HG02610 (cell line): ENCODE measurements around the gene SPOCK1.

Source experiments
- ATAC-seq: cut with Tn5 transposase; IDR thresholded peaks from one replicate; pipeline ENCODE4 v1.9.1; 2021; ENCODE audit warnings: mild to moderate bottlenecking, moderate library complexity; ENCODE audit not compliant: unreplicated experiment

SPOCK1 gene

DNA sequence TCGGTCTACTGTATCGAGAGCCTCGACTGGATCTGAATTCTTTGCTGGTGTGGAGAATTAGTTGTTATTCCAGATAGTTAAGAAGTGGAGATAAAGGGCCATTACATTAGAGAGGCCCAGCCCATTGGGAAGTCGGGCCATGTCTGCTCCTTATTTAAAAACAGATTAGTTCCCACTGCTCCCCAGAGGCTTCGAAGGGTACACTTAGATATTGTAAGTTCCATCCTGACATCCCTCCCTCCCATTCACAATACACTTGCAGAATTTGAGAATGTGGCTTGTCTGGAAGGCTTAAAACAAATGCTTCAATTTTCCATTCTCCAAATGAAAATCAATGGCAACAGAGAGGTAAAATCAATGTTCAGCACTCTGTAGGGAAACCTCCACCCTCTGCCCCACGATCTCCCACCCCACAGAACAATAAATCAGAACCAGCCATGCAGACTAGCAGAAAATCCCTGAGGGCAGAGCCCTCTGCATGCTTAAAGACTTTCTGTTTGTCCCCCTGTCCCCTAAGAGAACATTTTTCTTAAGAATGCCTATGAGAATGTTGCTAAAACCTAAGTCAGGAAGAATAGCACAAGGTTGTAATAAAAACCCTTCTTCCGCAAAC is 364.1 kb downstream of the SPOCK1 start:
- no peak for ATAC-seq

DNA sequence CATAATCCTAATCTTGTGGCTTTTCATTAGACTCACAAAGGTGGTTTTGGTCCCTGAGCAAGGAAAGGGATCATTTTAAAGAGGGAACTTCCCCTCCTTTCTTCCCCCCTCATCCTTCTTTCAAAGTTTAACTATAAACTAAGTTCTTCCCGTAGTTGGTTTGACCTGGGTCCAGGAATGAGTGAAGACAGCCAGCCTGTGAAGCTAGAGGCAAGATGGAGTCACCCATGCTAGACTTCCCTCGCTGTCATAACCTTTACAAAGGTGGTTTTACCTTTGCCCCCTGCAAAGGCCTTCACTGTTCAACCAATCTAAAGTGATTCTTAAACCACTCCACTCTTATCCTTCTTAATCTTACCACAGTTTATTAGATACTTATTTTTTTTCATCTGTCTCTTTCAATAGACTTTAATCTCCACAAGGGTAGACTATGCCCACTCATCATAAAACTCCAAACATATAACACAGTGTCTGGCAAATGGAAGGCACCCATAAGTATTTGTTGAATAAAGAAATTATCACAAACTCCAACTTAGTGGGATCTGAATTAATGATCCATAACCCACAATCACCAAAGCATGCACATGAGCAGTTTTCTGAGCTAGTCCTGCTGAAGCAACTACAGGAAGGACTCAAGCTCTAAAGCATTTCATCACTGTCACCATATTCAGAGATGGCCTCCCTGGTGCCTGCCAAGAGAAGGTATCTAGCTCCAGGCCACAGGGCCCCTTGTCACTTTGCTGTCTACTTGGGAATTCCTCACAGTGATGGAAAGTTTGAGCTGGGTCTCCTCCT is 369.0 kb downstream of the SPOCK1 start:
- ATAC-seq = no peak

DNA sequence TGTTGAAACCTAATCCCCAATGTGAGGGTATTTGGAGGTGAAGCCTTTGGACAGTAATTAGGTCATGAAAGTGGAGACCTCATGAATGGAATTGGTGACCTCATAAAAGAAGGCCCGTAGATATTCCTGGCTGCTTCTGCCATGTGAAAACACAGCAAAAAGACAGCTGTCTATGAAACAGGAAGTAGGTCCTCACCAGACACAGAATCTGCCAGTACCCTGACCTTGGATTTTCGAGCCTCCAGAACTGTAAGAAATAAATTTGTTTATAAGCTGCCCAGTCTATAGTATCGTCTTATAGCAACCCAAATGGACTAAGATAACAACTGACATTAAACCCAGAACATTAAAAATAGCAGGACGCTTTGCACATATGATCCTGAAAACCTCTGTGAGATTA is 371.1 kb downstream of the SPOCK1 start:
- ATAC-seq = no peak

DNA sequence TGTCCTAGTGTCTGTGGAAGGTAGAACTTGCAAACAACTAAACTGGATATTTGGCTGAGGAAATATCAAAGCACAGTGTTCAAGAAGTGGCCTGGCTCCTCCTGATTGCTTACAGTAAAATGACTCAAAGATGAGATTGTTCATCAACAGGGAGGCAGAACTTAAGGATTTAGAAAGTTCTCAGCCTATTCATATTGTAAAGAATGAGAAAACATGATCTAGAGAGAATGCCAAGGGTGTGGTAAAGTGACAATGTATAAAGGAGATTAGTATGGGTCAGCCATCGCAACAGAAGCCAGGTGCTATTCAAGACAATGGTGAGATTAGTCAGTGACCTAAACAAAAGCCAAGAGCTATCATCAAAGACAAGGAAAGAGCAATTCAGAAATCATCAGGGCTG is 372.3 kb downstream of the SPOCK1 start:
- ATAC-seq = no peak

DNA sequence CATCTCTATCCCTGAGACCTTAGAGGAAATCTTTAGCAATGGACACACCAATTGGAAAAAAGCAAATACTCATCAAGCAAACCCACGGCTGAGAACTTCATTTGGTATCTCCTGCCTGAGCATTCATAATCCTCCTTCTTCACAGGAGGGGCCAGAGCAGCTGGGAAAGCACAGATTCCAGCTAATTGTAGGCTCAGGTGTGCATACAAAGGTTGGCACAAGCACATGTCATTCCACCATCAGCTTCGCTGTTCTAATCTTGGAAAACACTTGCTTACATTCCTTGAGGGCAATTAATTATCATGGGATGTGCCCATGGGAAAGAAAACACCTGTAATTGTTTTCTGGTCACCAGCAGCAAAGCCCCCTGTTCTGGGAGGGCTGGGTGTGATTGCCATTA is 376.6 kb downstream of the SPOCK1 start:
- no peak for ATAC-seq

DNA sequence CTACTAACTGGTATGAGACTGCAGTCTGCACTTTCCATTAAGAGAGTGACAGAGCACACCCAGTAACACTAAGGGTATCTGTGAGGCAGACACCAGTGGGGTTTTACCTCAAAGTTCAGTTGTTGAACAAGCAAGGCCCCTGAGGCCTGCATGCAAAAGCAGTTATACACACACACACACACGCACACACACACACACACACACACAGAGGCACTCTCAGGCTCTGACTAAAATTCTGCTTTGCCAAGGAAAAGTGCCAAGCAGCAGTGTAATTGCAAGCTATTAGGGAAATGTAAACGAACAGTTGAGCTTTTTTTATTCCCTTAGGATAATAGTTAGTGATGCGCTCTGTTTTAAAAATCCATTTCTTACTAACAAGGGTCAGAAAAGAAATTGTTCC is 377.1 kb downstream of the SPOCK1 start:
- no peak for ATAC-seq

DNA sequence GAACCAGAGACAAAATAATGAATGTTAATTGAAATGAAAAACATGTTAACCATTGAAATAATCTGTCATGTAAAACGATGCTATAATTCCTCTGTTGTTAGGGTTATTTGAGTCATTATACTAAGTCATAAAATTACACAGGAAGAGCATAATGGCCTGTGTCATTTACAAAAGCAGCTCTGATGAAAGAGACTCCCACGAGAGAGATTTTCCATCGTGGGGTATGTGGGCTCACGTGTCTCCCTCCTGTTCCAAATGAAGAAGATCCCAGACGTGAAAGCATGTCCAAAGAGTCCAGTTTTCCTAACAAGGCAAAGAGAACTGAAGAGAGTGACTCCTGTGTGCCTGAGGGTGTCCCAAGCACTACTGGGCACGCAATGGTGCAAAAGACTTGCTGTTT is 379.8 kb downstream of the SPOCK1 start:
- ATAC-seq = no peak

DNA sequence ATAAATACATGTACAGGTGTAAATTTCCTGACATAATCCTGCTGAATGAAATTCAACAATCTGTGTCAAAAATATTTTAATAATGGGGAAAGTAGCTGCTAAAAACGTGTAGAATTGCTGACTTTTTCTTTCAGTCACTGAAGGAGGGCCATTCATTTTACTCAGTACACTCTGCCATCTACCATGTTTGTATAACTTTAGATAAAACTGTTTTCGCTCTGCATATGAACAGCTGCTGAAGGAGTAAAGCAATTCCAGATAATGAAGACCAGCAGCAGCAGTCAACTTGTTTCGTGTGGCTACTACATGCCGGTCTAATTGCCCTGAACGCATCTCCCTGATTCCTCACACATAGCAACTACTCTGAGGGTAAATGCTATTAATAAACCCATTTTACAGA is 380.5 kb downstream of the SPOCK1 start:
- ATAC-seq = no peak

DNA sequence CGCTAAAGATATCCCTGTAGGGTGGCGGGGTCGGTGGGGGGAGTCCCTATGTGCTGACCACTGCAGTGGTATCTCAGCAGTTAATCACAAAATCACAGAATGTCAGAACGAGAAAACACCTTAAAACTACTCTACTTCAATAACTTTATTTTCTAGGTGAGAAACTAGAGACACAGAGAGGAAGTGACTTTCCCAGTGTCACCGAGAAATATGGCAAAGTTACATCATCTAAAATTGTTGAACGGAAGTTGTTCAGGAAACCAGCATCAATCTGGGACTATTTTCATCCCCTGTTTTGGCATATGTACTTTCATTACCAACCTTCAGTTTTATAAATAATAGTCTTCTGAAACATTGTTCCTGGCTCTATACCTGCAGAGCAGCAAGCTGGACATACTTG is 384.0 kb downstream of the SPOCK1 start:
- no peak for ATAC-seq

DNA sequence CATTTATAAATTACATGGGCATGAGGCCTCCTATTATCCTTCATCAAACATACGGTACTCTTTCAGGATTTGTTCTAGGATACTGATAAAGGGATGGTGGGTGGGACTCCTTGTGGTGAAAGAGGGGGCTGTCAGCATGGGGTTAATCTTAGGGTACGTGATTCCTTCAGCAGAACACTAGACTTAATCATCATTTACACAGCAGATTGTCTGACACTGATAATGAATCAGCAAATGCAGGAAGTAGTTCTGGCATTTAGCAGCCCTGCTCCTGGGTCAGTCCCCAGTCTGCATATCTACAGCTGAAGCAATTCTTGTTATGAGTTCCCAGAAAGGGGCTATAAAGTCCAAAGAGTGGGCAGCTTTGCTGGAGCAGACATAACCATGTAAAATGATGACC is 384.6 kb downstream of the SPOCK1 start:
- ATAC-seq = no peak

DNA sequence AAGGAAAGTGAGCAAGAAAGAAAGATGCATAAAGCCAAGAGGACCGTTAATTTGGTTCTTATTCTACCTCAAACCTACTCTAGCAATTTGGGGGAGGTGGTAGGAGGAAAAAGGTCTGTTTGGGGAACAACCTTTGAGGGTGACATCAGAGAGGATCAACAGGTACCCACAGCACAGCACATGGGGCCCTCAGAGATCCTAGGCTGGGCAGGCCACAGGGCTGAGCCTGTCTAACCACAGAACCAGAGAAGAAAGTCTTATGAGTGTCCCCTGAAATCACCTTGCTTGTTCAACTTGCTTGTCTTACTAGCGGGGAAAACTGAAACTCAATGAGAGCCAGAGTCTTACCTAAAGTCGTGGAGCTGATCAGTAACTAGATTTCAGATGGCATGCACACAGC is 385.2 kb downstream of the SPOCK1 start:
- no peak for ATAC-seq

DNA sequence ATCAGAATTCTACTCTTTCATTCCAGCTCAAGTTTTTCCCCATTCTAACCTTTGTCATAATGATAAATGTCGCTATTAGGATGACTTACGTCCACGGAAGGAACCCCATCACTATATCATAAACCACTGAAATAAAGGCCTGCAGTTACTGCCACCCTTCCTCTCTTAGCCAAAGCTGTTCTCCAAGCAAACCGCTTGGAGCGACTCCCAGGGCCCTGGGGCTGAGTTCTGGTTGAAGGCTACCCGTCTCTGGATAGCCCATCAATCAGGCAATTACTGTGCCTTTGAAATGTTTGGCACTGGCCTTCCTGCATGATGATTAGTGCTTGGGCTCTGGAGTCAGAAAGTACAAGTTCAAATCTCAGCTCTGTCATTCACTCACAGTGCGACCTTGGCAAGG is 386.0 kb downstream of the SPOCK1 start:
- no peak for ATAC-seq

DNA sequence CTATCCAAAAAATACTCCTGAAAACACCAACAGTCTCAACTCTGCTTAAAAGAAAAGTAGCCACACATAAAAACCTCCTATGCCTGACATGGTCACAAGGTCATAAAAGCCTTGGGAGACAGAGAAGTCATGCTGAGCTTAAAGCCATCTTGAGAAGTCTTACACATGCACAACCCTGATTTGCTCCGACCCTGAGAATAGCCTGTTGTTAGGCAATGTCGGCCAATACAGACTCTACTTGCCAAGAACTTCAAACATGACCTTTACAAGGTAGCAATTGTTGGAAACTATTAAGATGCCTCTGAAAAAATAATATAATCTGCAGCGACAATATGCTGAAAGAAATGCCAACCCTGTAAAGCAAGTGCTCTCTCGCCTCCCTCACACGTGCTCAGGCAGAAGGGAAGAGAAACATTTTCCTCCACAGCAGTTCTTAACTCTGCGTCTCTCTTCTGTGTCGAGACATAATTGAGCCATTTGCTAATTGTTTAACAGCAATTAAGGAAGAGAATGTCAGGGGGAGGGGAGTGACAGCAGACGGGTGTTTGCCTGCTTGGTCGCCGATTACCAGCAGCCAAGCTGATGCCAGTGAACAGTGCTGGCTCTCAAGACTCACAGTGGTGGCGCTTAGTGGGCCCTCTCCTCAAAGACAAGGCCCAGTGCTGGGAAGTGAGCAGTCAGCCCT is 393.6 kb downstream of the SPOCK1 start:
- no peak for ATAC-seq

DNA sequence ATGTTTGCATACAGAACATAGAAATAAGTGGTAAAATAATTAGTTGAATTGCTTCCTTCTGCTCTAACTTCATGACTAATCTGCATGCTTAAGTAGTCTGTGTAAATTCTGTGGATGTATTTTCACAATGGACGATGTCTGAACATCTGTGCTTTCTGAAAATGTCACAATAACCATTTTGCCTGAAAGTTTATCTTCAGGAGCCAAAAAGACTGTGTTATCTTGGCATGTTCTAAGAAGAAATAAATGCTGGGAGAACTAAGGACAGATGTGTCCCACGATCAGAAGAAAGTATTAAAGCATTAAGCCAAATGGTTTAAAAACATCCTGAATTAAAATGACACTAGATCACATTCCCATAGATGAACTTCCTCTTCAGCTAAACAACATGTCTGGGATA is 397.6 kb downstream of the SPOCK1 start:
- ATAC-seq = no peak

DNA sequence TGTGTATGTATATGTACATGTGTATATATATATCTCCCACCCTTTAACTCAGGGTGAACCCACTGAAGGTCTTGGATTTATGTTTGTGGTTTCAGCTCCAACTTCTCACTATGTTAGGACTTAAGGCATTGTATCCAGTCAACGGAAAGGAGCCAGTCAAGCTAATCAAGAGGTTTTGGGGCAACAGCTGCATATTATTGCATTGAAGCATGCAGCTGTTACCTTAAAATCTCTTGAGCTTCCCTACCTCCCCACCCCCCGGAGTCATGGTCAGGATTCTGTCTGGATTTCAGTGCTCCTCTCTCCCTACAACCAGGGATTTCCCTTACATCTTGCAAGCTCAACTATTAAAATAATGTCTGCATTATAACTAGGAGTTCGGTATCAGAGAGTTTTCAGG is 399.5 kb downstream of the SPOCK1 start:
- no peak for ATAC-seq

DNA sequence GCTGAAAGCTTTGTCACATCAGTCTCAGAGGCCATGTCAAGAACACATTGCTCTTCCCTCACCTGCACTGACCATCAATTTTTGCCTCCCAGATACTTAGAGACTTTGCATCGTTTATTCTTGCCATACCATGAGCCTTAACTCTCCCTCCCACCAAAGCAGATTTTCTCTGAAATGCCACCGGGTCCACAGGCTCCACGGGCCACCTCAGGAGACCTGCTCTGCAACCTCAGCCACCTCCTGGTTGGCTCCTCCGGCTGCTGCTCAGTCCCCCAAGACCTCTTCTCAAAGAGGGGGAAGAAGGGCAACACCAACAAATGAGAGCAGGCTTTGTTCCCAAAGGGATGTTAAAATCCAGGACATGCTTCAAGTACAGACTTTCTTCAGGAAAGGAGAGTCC is 400.5 kb downstream of the SPOCK1 start:
- no peak for ATAC-seq

DNA sequence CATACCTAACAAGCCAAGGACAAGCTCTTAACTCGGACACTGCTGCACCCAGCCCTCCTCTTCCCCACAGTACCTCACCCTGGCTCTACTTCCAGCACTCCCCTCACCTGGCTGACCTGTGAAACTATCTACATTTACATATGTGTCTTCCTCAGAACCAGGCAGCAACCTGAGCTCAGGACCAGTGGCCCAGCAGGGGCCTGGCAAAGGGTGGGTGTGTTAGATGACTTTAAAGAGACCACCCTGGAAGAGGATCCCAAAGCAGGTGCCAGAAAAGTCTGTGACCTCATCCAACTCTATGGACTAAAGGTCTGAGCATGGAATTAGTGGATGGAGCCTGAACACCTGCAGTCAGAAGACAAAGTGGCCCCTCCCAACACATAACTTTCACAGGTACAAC is 400.9 kb downstream of the SPOCK1 start:
- ATAC-seq = no peak

DNA sequence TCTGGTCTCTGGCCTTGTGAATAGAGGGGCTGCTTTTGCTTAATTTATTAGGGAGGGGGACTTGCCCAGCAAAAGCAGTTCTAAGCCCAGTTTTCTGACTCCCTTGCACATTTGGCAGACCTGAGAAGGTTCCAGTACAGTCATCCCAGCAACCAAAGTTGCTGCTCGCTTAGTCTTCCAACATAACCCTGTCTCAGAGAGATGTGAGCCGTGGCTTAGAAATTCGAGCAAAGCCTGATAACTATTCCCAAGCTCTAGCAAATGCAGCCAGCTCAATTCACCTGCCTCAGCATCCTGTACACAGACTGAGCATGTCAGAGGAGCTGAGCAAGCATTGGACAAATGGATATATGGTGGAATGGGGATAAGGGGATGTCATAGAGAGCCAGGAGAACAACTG is 401.9 kb downstream of the SPOCK1 start:
- ATAC-seq = no peak

DNA sequence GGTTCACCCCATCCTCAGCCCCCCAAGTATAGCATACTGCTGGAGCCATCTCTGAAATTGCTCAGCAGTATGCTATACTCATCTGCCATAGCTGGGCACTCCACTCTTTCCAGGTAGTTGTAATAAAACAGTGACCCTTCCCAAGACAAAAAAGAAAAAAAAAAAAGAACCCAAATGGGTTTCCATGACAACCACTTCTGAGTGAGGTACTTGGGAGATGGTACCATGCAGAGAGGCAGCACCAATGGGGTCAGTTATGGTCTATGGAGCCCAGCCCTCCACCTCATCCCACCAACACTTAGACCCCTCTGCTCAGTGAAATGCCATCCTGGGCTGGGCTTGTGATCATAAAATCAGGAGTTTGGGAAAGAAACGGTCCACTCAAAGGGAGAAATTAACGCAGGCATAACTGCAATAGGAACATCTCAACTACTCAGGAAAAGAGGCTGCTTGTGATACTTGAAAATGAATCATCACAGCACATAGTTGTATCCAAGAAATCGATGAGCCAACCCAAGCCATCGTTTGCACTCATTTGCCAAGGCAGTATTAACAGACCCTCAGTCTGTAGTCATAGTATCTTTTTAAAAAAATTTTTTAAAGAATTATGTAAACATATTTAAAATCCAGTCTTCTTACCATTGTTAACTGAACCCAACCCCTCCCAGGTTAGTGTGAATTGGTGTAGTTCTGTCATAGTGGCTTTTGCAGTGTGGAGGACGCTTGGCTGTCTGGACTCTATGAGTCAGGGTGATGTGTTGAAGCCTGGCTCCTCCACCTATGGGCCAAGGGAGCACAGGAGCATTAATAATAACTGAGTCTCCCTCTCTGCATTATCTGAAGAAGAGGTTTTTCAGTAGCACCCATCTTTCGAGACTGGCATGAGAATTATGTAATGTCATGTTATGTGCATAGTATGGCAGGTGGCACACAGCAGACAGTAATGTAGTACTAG is 402.7 kb downstream of the SPOCK1 start:
- no peak for ATAC-seq

DNA sequence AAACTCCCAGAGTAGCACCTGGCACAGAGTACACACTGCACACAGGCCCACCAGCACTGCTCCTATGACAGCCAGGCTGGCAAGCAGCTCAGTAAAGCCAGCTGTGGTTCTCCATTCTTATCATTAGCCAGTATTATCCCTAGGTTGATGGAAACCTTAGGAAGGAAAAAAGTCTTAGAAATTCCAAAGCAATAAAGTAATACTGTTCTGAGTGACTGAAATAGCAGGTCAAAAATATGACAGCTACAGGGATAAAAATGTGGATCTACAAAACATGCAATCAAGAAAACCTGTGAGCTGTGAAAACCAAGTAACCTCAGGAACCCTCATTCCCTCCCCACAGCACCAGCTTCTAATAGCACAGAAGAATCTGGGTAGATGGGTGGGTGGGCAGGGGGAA is 403.5 kb downstream of the SPOCK1 start:
- ATAC-seq = no peak

DNA sequence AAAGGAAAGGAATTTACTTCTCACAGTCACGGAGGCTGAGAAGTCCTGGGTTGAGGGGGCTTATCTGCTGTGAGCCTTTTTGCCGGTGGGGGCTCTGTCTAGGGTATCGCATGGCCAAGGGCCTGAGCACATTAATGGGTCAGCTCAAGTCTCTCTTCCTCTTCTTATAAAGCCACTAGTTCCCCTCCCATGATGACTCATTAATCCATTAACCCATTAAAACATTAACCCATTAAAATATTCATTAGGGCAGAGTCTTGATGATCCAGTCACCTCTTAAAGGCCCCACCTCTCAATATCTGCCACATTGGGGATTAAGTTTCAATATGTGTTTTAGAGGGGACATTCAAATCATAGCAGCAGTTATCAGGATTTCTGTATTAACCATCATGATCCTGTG is 406.3 kb downstream of the SPOCK1 start:
- ATAC-seq = no peak
